Limb (tissue), 2 donors: ENCODE measurements around the gene FSIP1.

Experiments
- DNase-seq, 2 donors: peaks; one replicate each; pipeline ENCODE4 v3.0.0-alpha.2; 2016; ENCODE audit errors: extremely low spot score in 2 of 2

Gene FSIP1

DNA sequence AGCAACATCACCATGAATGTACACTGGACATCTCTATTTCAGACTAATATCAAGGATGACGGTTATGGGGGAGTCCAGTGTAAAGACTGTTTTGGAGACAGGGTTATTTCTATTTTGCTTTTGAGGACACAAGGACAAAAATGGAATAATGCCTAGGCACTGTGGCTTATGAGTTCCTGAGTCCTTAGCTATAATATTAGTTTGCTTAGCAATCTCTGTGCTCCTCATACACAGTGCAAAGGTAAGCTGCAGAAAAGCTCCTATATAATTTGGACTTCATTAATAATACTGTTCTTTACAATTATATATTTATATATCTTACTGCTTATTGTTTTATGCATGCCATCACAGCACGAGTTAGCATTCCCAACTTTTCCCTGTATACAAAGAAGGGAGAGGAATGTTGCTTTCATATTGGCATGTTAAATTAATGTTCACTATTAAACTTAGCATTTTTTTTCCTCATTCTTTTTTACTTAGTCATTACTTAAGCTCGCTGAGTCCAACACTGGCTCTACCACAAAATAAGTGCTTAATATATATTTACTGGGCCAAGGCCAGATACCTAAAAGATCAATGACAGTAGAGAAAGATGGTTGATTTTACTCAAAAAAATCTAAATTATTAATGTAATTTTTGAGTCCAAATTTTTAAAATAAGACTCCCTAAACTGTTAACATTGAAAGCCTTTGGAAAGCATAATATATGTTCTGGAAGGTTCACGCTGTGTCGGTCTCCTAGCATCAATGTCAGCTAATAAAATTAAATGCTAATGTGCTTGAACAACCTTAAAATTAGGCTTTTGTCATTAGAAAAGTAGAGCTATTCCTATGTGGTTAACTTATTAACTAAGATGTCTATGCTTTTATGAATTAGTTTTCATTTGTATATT, 187.9 kb downstream of the FSIP1 start:
- no peak for DNase-seq

DNA sequence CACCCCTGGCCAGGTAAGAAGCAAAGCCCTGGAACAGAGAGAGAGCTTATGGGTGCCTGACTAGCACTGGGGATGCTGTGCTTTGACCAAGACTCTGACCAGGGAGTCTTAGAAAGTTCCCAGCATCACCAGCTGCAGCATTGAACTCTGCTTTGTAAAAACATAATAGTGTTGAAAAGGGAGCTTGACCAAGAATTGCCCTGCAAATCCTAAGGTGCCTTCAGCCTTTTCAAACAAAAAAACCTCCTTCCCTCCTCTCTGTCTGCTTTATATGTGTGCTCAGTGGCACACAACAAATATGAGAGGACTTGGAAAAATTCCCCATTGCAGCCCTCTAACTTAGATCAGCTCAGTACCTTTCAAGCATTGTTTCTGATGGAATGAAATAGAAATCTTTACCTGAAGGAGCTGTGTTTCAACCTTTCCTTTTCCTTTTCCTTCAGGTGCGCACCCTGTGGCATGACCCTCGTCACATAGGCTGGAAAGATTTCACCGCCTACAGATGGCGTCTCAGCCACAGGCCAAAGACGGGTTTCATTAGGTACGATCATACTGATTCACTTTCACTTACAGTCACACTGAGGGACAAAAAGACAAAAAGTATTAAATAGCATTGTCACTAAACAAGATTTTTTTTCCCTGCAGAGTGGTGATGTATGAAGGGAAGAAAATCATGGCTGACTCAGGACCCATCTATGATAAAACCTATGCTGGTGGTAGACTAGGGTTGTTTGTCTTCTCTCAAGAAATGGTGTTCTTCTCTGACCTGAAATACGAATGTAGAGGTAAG, 188.8 kb downstream of the FSIP1 start:
- no peak for DNase-seq

DNA sequence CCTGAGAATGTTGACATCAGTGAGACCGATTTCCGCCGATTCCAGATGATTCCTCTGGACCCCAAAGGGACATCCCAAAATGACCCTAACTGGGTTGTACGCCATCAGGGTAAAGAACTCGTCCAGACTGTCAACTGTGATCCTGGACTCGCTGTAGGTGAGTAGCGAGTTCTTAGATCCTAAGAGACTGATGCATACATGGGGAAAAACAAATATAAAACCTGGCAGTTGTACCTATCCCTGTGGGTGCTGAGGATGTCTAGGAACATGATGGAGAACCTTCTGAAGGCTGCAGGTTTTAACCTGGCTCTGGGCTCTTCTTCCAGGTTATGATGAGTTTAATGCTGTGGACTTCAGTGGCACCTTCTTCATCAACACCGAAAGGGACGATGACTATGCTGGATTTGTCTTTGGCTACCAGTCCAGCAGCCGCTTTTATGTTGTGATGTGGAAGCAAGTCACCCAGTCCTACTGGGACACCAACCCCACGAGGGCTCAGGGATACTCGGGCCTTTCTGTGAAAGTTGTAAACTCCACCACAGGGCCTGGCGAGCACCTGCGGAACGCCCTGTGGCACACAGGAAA, 189.5 kb downstream of the FSIP1 start:
- no peak for DNase-seq

DNA sequence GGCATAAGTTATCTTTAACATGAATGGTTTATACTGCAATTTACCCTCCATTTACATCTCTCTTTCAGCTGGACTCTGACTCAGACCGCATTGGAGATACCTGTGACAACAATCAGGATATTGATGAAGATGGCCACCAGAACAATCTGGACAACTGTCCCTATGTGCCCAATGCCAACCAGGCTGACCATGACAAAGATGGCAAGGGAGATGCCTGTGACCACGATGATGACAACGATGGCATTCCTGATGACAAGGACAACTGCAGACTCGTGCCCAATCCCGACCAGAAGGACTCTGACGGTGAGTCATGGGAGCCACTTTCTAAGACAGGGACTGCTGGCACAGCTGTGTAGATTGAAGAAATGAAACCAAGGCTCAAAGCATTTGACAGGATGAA, 190.1 kb downstream of the FSIP1 start:
- no peak for DNase-seq

DNA sequence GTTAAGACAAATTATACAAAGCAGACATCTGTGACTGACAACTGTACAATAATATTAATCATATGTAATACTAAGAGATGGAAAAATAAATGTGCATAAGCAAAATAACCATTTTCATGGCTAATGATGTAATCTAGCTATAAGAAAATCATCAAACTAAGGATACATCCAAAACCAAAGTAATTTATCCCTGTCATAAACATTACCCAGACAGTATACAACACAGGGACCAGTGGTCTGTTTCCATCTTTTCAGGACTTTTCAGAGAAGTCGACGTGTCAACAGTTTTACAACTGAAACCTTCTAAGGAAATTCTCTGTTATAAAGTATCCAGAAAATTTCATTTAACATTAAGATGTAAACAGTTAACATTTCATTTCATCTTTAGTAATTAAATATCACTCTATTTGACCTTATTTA, 190.7 kb downstream of the FSIP1 start:
- DNase-seq: no peak

DNA sequence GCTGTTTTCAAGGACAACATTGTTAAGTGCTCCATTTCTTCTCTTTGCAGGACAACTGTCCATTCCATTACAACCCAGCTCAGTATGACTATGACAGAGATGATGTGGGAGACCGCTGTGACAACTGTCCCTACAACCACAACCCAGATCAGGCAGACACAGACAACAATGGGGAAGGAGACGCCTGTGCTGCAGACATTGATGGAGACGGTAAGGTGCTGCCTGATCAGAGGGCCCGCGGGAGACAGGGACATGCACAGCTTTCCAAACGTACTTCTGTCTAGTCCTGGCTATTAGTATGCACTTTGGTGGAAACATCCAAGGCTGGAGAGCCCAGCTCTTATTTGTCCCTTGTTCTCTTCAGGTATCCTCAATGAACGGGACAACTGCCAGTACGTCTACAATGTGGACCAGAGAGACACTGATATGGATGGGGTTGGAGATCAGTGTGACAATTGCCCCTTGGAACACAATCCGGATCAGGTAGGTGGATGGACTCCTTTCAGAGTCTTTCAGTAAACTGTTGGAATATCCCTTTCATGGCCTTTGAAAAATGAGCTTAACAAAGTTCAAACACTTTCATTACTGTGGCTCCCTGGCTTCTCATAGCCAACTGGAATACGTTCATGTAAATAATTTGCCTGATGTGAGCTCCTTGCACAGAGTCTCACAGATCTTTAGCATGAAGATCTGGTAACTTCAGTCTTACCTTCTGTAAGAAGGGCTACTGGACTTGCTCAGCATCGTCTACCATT, 191.3 kb downstream of the FSIP1 start:
- DNase-seq: no peak

DNA sequence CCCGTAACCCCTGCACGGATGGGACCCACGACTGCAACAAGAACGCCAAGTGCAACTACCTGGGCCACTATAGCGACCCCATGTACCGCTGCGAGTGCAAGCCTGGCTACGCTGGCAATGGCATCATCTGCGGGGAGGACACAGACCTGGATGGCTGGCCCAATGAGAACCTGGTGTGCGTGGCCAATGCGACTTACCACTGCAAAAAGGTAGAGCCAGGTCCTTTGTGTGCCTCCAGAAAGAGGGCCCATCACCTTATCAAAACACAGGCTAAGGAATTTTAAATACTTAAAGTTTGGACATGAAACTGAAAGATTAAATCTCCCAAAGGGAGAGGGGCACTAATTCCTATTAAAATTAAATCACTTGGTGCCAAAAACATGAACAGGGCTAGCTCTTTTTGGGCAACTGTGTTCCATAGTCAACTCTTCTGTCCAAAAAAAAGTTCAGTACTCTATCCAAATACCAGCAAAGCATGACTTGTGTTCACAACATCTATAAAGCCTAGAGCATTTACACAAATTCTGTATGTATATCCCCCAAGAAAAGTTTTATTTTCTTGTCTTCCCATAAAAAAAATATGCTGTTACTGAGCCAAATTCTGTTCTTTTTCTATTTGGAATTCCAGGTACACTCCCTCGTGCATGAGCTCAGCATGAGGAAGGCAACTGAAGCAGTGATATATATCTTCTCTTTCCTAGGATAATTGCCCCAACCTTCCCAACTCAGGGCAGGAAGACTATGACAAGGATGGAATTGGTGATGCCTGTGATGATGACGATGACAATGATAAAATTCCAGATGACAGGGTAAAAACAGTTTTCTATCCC, 192.6 kb downstream of the FSIP1 start:
- no peak for DNase-seq

DNA sequence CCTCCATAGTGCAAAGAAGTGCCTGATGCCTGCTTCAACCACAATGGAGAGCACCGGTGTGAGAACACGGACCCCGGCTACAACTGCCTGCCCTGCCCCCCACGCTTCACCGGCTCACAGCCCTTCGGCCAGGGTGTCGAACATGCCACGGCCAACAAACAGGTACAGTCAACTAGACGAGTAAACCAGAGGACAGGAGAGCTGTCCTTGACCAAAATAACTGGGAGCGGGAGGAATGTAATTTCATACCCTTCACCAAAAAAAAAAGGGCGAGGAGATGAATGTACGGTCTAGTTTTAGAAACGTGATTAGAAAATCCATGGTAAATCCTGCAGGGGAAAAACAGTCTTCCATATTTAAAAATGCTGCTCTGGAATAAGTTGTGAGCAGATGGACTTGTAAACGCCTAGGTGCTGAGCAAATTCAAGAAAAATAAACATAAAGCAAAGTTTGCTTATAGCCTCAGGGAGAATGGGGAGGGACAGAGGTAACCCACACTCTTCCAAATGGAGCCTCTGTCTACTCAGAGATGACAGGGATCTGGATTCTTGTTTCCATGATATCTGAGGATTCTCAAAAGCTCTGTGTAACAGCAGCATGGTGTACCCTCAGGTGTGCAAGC, 193.3 kb downstream of the FSIP1 start:
- no peak for DNase-seq

DNA sequence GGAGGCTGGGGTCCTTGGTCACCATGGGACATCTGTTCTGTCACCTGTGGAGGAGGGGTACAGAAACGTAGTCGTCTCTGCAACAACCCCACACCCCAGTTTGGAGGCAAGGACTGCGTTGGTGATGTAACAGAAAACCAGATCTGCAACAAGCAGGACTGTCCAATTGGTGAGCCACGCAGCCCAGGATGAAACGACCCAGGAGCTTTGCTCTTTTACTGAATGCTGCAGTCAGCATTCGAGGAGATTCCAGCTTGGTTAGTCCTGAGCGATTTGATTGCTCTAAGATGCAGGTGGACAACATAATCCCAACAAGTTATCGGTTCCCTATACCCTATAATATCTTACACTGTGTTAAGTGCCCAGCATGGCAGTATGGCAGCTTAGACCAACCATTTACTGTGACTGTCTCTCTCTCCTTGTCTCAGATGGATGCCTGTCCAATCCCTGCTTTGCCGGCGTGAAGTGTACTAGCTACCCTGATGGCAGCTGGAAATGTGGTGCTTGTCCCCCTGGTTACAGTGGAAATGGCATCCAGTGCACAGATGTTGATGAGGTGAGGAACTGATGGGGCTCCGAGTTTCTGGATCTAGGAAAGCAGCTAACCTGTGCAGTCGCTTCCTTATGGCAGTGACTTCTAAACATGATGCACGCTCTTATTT, 194.0 kb downstream of the FSIP1 start:
- no peak for DNase-seq

DNA sequence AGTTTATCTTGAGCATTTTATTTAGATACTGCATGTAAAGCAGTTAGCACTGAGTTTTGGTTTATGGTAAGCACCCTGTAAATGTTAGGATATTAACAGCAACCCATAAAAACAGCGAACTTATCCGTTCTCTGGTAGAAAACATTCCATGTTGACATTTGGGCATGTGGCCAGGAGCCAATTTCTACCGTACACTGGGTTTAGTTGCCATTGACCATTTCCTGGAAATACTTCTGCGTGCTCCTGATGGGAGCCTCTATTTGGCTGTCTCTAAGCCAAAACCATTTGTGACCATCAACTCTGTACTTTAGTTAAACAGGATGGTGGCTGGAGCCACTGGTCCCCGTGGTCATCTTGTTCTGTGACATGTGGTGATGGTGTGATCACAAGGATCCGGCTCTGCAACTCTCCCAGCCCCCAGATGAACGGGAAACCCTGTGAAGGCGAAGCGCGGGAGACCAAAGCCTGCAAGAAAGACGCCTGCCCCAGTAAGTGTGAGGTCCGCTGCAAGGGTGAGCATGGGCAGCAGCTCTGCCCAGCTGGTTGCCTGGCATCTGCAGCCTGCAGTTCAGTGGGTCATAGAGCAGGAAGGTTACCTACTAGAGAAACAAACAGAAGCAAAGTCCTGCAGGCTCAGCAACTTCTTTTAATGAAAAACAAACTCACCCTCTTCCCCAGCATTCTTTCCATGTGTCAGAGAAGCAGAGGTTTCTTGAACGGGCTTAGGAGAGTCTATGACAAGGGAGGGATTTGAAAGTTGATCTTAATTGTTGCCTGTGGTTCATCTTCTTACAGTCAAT, 194.7 kb downstream of the FSIP1 start:
- no peak for DNase-seq

DNA sequence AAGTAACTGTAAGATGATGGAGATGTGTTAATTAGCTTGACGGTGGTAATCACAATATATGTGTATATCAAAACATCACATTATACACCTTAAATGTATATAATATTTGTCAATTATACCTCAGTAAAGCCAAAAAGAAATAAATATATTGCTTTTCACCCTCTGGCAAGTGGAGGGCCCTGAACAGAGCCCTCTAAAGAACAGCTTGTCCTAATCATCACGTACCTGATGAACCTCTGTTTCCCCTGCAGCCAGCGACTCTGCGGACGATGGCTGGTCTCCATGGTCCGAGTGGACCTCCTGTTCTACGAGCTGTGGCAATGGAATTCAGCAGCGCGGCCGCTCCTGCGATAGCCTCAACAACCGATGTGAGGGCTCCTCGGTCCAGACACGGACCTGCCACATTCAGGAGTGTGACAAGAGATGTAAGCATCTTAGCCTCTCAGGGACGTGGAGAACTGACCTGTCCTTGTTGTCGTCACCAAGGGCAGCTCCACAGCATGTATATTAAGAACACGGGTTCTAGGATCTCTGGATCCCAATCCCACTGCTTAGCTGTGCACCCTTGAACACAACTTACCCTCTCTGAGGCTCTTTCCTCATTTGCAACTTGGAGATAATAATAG, 195.4 kb downstream of the FSIP1 start:
- no peak for DNase-seq

DNA sequence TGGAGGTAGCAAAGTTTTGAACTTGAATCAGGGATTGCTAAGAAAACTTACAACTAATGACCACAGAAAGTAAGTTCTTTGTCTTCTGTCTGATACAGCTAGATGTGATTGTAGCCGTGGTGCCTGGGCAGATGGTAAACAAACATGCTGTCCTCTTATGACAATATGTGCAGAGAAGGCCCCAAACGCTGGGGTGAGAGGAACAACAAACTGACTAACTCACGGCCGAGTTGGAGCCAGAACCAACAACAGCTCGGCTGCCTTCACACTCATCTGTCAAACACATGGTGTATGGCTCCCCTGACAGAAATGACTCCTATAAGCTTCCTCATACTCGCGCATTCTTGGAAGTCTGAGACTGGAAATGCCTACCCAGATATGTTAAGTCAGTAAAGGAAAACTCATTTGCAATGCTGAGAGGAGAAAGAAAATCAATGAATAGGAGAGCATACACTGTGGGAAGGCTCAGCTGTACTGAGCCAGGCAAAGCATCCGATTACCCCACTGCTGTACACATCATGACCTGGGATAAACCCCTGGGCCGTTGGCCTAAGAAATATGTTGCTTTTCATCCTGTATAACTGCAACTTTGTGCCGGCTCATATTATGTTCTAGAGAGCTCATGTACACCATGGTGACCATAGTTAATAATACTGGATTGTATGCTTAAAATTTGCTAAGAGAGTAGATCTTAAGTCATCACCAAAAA, 196.1 kb downstream of the FSIP1 start:
- DNase-seq: no peak

DNA sequence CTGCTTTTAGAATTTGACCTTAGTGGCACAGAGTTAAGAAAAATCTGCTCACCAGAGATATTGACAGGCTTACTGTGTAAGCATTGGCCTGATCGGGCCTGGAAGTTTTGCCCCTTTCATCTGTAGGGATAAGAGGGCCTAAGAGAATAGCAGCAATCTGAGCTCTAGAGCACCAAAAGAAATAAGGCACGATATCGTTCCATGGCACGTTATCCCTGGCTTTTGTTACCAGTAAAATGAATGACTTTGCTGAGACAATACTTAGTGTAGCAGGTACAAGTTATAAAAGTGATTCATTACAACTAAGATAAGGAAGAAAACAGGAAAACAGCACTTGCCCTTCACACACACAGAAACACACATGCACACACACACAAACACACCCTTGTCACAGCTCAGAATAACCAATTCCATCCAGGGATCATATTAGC, 196.8 kb downstream of the FSIP1 start:
- no peak for DNase-seq

DNA sequence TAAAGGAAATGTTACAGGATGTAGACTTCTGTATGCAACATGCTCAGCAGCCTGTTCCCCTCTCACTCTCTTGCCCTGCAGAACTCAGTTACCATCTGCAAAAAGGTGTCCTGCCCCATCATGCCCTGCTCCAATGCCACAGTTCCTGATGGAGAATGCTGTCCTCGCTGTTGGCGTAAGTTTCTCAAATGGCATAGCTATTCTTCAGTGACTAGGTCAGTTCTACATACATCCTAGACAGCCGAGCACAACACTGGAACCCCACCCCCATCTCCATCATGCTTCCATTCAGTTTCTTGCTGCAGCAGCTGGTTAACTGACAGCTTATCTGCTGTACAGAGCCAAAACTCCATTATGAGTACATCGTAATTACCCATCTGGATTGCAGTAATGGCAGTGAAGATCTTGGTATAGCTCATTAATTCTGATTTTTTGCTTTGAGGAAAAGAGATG, 197.2 kb downstream of the FSIP1 start:
- DNase-seq: no peak

DNA sequence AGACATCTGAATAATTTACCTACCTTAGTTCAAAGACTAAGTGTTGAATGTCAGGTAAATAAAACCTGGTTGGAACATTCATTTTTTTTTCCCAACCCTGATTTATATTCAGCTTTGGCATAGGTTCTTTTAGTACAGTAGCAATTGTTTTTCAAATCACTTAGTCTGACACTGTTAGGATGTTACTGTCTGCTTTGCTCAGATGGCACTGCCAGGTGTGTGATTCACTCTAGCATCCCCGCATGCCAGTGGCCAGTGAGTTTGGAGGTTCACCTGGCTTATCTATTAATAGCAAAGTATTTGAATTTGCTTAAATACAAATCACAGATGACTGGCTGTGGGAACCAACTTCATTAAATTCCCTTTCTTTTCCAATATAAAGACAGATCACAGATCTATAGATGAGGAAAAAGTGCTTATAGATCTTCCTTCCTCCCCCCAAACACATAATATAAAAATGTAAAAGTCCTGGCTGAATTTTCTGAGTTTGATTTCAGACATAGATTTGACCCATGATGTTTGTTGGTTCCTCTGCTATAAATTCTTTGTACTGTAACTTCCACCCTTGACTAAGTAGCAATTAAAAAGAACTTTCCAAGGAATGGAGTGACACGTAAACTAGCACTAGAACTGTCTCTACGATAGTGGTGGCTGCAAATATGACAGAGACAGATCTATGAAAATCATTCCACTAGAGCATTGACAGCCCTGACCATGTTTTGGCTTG, 197.8 kb downstream of the FSIP1 start:
- DNase-seq: no peak

DNA sequence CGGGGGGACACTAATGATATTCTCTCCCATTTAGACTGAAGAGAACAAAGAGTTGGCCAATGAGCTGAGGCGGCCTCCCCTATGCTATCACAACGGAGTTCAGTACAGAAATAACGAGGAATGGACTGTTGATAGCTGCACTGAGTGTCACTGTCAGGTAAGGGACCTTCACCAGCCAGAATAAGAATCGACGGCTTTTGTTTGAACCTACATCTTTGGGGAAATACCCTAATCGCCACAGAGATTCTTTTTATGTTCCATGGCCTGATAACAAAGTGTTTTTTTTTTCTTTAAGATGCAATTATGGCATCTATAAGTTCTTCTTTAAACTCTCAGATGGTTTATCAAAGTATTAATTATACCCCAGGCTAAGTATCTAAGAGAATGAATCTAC, 198.4 kb downstream of the FSIP1 start:
- no peak for DNase-seq
